ELF-1 (cell line): ENCODE measurements around the gene BGN.
A peak's percentile ranks its signal among the peaks of the same experiment; 100 is the strongest.

ENCODE experiments used
- DNase-seq: peaks from one replicate; pipeline ENCODE4 v3.0.0-alpha.2; 2016; ENCODE audit warnings: low read depth, low spot score

Gene BGN

DNA sequence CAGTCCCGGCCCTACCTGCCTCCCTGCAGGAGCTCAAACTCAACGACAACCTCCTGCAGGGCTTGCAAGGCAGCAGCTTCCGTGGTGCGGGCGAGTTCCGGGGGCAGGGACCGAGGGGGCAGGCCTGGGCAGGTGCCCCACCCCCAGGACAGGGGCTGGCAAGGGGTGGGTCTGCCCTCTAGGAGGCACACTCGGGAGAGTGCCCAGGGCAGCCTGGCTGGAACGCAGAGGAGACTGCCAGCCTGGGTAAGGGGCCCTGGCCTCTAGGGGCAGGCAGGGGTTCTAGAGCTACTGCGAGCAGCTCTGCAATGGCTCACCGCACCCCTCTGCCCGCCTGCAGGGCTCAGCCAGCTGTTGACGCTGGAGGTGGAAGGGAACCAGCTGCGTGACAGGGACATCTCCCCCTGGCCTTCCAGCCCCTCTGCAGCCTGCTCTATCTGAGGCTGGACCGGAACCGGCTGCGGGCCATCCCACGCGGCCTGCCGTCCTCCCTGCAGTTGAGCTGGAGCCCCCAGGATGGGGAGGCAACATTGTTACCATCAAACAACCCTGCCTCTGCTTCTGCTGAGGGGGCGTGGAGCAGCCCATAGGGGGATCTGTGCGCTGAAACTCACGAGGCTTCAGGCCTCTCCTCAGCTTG, 12.3 kb upstream of the BGN start:
- no peak for DNase-seq

DNA sequence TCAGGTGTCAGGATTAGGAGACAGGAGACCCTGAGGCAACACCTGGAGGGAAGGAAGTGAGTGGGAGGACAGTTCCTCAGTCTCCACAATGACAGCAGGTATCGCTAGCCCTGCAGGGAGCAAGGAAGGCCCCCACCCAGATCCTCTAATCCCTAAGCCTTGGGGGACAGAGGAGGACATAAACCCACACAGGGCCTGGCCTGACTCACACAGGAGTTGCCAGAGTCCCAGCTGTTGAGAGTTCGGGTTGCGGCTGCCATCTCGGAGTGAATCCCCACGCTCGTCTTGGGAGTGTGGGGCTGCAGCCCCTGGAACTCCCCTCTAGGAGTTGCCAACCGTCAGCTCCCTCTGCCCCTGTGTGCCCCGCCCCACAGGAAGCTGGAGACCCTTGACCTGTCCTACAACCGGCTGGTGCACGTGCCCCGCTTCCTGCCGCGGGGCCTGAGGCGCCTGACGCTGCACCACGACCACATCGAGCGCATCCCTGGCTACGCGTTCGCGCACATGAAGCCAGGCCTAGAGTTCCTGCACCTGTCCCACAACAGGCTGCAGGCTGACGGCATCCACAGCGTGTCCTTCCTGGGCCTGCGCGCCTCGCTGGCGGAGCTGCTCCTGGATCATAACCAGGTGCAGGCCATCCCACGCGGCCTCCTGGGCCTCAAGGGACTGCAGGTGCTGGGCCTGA, 9.2 kb upstream of the BGN start:
- DNase-seq, result no peak

DNA sequence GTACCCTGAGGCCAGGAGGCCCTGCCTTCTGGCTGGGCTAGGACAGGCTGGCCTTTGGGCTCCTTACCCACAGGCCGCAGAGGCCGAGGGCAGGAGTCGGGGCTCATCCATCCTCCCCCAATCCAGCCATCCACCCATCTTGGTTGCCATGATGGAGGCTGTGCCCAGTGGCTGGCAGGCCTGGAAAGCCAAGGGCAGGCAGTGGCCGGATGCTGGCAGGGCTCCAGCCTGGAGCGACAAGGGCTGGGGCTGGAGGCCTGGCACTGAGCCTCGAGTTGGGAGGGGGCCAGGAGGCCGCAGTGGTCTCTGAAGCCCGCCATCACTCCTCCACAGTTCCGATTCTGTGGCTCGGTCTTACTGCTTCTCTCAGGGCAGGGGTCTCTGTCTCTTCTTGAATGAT, 8.6 kb upstream of the BGN start:
- no peak for DNase-seq

DNA sequence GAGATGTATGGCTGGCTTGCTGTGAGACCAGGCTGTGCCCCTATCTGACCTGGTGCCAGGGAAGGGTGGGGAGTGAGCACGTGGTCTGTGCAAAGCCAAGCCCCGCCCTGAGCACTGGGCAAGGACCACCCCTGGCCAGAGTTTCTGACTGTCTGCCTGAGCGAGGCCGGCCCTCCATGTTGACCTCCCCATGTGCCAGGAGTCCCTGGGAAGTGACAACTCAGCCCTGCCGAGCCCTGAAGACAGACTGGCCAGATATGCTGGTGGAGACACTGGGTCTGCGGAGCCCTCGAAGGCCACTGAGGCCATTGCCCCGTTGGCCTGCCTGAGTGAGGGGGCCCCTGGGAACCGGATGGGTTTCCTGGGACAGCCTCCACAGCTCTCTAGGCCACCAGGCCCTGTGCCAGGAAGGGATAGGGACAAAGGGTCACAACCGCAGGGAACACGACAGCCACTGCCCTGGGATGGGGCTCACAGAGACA, 7.1 kb upstream of the BGN start:
- no peak for DNase-seq

DNA sequence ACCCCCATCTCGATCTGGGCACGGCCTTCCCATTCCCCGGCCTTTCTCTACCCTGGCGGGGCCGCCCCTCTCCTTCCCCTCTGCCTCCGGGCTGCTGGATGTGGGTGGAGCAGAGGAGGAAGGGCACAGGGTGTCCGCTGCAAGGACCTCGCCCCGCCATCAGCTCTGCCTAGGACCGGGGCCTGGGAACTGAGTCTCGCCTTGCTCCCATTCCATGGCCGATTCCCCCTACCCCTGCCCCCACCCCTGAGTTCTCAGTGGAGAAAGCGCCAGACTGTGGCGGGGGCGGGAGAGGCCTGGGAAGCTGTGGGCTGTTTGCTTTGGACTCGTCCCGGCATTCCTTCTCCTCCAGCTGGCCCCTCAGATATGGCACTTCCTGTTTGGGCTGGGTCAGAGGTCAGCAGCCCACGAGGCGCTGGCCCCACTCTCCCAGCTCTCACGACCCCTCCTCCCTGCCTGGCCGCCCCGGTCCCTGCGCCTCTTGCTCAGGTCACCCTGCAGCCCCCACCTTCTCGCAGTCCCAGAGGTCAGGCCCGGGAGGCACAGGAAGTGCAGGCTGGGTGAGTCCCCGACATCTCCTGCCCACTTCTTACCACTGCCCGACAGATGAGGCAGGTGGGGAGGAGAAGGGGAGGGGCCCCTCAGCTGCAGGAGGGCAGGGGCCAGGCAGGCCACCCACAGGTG, 6.4 kb upstream of the BGN start:
- peak; percentile 52 for DNase-seq

DNA sequence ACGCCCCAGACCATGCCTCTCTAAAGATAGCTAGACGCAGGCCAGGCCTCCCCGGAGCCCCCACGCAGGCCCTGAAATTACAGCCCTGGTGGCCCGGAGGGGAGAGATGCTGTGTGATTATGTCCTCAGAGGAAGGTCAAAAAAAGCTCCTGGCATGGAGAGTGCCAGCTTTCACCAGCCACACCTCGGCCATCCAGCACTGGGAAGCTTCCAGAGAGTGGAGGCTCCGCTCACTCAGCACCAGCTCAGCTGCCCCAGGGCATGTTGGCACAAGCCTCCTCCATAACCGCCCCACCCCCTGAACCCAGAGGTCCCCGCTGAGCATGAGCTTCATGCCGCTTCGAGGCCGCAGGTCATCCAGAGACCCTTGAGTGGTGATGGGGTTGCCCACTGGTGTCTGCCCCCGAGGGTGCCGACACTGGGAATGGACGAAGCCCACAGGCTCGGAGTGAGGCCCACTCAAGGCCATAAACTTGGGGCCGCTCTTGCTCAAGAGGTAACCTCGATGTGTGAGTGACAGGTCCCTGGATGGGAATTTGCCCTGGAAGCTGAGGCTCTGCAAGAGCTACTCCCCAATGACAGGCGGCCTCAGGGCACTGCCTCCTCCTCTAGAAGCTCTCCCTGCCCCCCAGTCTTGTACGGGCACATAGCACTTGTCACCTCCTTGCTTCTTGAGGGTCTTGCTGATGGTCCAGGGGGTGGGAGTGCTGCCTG, 4.4 kb upstream of the BGN start:
- DNase-seq, result no peak

DNA sequence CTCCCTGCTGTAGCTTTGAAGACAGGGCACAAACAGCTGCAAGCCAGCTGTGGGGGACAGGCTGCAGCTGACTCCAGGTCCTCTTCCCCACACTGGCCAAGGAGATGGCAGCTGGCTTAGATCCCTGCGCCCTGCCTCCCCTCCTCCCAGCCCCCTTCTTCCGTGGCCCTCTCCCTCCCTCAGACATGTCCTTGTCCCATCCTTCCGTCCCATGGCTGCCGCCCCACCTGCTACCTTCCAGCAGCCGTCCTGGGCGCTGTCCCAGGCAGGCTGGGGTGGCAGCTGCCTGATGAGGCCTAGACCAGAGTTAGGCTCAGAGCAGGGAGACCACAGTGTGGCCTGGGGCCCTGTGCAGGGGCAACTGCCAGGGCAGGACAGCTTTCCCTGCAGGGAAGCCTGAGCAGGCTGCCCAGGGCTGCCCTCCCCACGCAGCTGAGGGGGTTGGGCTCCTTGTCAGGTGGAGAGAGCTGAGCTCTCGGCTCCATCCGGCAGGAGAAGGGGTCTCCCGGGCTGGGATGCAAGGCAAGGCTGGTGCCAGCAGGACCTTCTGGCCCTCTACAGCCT, 3.3 kb upstream of the BGN start:
- no peak for DNase-seq

DNA sequence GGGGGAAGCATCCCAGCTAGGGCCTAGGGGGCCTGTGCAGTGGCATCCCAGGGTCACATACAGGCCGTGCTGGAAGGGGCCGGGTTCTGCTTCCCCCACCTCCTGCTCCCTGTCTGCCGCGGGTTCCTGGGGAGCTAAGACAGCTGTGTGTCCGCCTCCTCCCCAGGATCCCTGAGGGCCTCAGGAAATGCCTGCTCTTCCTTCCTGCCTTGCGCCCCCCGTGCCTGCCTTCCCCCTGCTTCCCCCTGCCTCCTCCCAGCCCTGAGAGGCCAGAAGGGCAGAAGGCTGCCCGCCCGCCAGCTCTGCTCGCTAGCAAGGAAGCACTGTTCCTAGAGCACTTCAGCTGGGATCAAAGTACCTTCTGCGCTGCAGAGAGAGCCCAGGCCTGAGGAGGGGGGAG, 2.9 kb upstream of the BGN start:
- no peak for DNase-seq

DNA sequence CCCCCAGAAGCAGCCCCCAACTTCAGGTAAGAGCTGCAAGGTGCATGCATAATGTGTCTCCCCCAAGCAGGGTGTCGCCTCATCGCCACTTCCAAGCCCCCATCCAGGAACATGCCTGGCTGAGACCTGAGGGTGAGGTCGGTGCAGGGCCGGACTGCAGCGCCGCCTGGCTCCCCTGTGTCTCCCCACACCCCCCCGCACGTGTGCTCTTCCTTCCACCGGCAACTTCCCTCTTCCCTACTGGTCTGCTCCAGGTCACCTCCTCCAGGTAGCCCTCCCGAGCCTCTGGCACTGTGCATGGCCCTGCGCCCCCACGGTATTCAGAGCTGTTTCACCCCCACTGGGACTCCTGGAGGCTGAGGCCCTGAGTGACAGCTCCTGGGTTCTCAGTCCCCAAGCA, 2.2 kb upstream of the BGN start:
- no peak for DNase-seq

DNA sequence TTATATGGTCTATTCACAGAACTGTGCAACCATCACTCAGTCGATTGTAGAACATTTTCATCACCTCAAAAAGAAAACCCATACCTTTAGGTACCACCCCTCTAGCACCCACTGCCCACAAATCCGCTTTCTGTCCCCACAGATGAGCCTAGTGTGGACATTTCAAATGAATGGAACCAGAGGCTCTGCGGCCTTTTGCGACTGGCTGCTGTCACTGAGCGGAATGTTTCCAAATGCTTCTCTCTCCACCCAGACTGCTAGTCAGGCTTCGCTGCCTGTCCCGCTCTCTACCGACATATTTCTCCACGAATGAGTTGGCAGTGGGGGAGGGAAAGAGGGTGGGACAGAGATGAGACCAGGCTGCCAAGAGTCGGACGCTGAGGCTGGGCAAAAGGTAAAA, 1.7 kb upstream of the BGN start:
- DNase-seq, result no peak

DNA sequence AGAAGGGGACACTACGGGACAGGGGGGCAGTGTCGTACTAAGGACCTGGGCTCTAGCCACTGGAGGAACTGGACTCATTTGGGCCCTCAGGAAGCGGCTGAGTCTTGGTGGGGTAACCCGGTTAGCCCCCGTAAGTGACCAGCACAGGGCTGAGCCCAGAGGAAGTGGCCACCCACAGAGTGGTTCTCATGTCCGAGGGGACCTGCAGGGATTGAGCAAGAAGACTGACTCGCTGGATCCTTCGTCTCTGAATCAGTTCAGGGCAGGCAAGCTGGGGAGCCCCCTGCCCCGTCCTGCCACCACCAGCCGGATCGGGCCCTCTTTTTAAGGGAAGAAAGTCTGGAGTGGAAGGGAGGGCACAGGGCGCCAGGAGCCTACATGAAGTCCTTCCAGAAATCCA, 719 bp upstream of the BGN start:
- DNase-seq, result no peak

DNA sequence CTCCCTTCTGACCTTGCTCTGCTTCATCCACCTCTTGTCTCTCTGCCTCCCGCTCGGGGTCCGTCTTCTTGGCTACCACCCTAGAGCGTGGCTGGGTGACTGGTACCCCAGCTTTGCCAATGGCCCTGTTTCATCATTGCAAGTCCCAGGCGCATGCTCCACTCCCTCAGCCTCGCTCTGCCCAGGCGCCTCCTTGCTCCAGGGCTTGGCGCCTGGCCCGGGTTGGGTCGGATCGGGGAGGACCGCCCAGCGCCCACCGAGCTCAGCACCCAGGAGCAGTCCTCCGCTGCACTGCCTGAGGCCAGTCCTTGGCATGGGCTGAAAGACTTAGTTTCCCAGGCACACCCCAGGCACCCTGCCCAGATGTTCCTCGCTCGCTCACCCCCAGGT, 577 bp downstream of the BGN start:
- DNase-seq, result no peak

DNA sequence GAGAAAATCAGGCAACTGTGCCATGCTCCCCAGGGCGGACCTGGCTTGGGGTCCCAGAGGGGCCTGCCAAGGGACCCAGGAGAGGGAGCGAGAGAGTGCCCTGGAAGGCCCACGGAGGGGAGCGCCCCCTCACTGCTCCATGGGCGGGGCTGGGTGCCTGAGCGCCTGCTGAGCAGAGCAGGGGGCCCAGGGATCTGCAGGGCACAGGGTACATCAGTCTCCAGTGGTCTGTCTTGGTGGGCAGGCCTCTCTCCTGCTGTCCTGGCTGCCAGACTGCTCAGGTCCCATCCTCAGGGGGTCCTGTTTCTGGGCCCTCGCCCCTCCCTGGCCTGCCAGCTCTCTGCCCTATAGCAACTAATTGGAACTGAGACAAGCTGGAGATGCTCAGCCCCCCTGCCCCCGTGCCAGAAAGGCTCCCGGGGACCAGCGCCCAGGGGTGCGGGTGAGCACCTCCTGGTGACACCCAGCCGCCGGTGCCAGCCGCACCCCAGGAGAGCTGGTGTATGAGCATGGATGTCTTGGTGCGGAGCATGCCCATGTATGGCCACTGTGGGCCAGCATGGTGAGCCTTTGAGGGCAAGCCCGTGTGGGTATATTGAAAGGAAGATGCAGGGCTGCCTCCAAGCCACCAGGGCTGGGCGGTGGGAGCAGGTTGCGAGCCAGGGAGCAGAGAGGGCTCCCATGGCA, 1.3 kb downstream of the BGN start:
- no peak for DNase-seq

DNA sequence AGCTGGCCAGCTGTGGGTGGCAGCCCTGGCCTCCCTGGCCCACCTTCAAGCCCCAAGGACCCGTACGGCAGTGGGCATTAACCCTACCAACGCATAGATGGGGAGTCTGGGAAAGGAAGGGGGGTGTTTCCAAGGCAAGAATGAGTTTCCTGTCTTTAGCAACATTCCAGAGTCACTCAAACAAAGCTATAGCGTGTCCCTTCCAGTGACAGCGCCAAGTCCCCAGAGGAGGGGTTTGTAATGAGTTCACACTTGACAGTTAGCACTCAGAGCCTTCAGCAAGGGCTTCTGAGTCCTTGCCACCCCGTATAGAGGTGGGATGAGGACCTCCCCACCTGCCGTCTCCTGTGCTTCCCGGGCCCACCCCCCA, 1.8 kb downstream of the BGN start:
- DNase-seq, result no peak

DNA sequence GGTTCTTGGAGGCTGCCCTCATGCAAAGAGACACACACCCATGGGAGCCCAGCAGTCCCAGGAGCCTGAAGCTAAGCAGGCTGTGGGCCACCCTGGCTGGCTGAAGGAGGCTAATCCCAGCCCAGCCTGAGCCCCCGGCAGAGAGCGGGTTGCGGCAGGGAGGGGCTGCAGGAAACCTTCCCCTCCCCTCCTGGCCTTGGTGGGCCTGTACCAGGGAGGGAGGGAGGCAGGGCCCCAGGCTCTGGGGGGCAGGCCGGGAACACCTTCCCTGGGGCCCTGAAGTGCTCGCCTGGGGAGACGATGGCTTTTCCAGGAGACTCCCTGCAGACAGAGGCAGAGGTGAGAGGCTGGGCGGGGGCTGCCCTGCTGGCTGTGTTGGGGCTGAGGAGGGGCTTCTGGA, 3.7 kb downstream of the BGN start:
- no peak for DNase-seq

DNA sequence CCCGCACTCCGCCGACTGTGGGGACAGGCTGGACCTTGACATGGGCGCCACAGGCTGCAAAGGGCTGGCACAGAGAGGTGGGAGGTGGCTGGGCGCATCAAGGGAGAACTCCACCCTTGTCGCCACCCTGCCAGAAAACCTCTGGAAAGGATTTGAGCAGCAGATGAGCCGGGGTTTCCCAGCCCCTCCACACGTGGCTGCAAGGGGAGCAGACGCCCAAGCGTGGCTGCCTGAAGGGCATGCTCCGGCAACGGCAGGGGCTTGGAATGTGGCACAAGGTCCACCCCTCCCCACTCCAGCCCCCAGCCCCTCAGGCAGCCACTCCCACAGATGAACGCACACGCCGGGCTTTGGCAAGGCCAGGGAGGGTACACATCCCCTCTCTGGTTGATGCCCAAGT, 4.6 kb downstream of the BGN start:
- peak; percentile 33 for DNase-seq

DNA sequence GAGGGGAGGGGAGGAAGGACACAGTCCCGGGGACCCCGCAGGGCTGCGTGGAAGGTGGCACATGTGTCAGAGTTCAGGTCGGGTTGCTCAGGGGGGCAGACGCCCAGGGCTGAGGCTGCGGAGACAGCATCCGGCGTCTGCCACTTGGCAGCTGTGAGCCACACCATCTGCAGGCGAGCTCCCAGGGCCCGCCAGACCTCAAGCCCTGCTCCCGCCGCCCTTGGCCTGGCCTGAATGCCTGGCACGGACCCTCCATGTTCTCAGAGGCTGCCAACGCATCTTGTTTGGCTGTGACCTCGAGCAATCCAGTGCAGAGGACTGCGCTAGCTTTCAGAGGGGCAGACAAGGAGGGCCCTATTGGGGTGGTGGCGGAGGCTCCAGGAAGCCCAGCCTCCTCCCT, 5.1 kb downstream of the BGN start:
- DNase-seq, result no peak

DNA sequence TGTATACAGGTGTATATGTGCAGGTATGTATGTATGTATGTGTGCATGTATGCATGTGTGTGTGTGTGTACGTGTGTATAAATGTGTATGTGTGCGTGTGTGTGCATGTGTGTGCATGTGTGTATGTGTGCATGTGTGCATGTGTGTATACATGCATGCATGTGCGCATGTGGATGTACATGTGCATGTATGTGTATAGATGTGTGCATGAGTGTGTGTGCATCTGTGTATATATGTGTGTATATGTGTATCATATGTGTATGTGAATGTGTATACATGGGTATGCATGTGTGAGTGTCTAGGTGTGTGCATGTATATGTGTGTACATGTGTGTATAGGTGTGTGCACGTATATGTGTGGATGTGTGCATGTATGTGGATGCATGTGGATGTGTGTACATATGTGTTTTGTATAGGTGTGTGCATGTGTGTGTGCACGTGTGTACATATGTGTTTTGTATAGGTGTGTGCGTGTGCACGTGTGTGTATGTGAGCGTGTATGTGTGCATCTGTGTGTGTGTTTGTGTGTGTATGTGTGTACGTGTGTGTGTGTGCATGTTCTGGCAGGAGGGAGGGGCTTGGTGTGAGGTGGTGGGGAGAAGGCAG, 6.0 kb downstream of the BGN start:
- no peak for DNase-seq

DNA sequence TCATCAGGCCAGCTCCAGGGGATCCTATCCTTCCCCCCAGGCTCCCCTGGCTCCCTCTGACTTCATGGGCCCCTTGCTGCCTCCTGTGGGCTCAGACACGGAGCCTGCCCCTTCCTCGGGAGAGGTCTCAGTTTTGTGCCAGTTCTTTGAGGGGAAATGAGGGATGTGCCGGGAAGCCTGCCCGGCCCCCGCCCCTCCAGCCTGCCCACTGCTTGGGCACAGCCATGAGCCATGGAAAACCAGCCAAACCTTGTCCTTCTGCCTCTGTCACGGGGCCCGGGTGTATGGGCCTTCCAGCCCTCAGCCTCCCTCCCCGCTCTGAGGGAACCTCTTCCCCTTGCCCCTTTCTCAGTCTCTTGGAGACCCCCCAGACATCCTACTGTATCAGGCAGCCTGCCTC, 6.8 kb downstream of the BGN start:
- no peak for DNase-seq

DNA sequence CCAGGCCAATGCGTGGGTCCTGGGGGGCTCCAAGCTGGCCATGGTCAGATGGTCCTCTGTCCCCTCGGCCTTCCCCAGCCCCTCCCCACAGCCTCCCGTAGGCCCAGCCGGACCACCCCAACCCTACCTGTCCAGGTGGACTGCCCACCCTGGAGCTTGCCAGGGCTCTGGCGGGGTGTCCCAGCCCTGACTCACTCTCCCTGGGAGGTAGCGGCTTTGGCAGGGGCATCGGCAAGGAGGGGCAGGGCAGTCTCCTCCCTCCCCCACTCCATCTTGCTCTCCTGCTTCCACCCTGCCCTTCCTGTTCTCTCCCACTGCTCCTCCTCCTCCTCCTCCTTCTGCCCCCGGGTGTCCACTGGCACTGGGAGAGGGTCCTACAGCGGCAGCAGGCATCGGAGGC, 7.4 kb downstream of the BGN start:
- DNase-seq, result no peak

DNA sequence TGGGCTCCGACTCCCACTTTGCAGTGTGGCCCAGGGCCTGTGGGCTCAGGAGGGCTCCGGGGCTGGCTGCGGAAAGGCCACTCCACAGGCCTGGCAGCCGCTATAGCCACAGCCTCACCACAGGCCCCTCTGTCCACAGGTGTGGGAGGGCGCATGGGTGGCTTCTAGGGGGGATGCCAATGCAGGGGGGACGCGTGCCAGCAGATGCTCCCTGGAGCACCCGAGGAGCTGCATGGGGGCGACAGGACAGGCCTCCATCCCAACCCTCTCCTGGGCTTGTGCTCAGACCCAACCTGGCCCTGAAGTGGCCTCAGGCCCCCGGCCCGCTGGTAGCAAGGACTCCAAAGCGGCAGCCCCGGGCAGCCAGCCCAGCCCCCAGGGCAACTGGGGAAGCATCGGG, 8.0 kb downstream of the BGN start:
- DNase-seq, result no peak
